Right atrium auricular region (tissue), 2 donors: Measurements from ENCODE around the gene RHOXF2B. TPM values are rescaled to one million over a fixed set of nuclear protein-coding genes. Genes with fewer than 3 reads are reported as not detected.
"Not testable (repeated sequence)": the region's sequence is repeated elsewhere in the genome, so short reads cannot be mapped to it uniquely, and the experiment has no call there.

Source experiments
- DNase-seq: peaks from one replicate; pipeline ENCODE4 v3.0.0-alpha.2; 2019; ENCODE audit warnings: low spot score
- H3K27ac ChIP-seq, 2 donors: fragments of 200-600 bp; sonication (generic); 1 replicate in 1 of 2; 2 replicates in 1 of 2; pipeline ENCODE4 v1.5.1; 2016 to 2019
- H3K27me3 ChIP-seq, 2 donors: fragments of 200-600 bp; sonication (generic); one replicate each; pipeline versions ENCODE4 v1.5.1 to v1.6.0; 2017 to 2019
- H3K36me3 ChIP-seq: fragments of 200-600 bp; sonication (generic); one replicate; pipeline ENCODE4 v1.5.1; 2016
- H3K4me1 ChIP-seq, 2 donors: fragments of 200-600 bp; sonication (generic); one replicate each; pipeline versions ENCODE4 v1.5.1 to v1.6.0; 2017 to 2019
- H3K4me3 ChIP-seq, 2 donors: fragments of 200-600 bp; sonication (generic); 1 replicate in 1 of 2; 2 replicates in 1 of 2; pipeline ENCODE4 v1.5.1; 2017 to 2019; ENCODE audit warnings: mild to moderate bottlenecking in 1 of 2, moderate library complexity in 1 of 2
- H3K9me3 ChIP-seq, 2 donors: fragments of 200-600 bp; sonication (generic); one replicate each; pipeline ENCODE4 v1.5.1; 2019
- total RNA-seq, 2 donors: library from RNA; depleted of rRNA; stranded (reverse); fragments of >200 nt; gene quantifications; one replicate each; pipeline ENCODE4 v1.1.0, GENCODE V29; 2016
- TF ChIP-seq, protein P1 (sequence below), 2 donors: fragments of 200-600 bp; sonication (generic); IDR thresholded peaks; one replicate each; pipeline ENCODE4 v1.5.1; 2019; ENCODE audit warnings: antibody characterized with exemption in 2 of 2

RHOXF2B gene
- total RNA-seq, result not detected

DNA sequence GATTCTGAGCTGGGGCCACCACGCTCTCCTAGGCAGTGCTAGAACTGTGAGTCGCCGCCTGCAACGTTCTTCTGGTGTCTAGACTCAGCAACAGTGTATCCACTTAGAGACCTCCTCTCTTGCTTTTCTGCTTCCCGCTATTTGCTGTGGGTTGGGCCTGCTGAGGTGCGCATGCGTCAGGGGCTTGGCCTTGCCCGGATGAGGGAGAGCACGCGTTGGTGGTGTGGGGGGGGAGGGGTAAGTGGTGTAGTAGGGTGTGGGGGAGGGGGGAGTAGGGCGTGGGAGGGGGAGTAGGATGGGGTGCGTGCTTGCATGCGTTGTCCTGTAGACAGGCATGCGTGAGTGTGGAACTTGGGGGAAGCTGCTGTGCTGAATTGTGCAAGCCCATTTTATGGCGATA, at the start of gene RHOXF2B:
TSS of gene RHOXF2B (minus strand) at position 101 of the 400 bp plus-strand sequence. CDS start 138 bp downstream, outside the sequence.
- not testable (repeated sequence) for H3K27ac ChIP-seq, H3K27me3 ChIP-seq, H3K4me1 ChIP-seq, H3K36me3 ChIP-seq, DNase-seq, H3K9me3 ChIP-seq, H3K4me3 ChIP-seq

DNA sequence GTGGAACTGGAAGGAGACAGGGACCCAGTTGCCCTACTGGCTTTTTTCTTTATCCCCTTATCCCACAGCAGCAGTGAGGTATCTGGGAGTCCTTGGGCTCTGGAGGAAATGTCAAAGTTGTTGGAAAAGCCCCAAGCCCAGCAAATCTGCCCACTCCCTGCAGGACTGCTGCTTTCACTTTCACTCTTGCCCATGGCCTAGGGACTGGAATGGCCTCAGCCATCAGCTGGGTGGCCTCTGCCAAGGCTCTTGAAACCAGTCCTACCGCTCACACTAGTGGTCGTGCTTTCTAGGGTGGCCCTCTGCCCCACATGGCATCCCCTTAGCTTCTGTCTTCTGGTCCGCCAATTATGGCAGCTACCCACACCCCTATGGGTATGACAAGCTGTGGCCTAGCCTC, 48.0 kb upstream of the RHOXF2B start:
- H3K27ac ChIP-seq, result no peak overlapping the region
- H3K4me3 ChIP-seq, result peak overlapping the region in 1 of 2 donors; percentile 17
- DNase-seq, result no peak

DNA sequence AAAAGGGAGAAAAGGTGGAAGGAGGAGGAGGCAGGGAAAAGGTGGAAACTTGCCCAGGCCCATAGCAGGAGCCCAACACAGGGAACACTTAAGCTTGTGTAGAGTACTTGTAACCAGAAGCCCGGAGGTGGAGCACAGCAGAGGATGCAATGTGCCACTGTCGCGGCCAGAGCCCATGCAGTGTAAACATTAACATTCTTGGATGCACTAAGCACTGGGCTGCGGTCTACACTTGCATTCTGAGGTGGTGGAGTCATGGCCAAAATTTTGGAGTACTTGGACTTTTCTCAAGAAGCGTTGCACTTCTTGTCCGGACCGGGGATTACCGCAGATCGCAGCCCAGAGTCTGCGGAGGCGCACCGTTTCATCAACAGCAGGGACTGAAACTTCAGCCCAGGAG, 42.7 kb upstream of the RHOXF2B start:
- Histone ChIP-seq H3K4me3 (no peak overlapping the region), H3K36me3 (no peaks in the 10 kb centered on the region), H3K4me1 (no peaks in the 10 kb centered on the region), H3K27me3 (no peaks in the 10 kb centered on the region), H3K27ac (no peak overlapping the region), H3K9me3 (no peaks in the 10 kb centered on the region)
- DNase-seq, result no peak
- TF ChIP-seq, protein P1, sequence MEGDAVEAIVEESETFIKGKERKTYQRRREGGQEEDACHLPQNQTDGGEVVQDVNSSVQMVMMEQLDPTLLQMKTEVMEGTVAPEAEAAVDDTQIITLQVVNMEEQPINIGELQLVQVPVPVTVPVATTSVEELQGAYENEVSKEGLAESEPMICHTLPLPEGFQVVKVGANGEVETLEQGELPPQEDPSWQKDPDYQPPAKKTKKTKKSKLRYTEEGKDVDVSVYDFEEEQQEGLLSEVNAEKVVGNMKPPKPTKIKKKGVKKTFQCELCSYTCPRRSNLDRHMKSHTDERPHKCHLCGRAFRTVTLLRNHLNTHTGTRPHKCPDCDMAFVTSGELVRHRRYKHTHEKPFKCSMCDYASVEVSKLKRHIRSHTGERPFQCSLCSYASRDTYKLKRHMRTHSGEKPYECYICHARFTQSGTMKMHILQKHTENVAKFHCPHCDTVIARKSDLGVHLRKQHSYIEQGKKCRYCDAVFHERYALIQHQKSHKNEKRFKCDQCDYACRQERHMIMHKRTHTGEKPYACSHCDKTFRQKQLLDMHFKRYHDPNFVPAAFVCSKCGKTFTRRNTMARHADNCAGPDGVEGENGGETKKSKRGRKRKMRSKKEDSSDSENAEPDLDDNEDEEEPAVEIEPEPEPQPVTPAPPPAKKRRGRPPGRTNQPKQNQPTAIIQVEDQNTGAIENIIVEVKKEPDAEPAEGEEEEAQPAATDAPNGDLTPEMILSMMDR (IDR thresholded peaks at IDR 0.05), result no peak

More for the DNA sequence above, 48.0 kb upstream of the RHOXF2B start:
- no peaks in the 10 kb centered on the region for H3K27me3 ChIP-seq
- no peaks in the 10 kb centered on the region for H3K9me3 ChIP-seq
- H3K4me1 ChIP-seq, result no peaks in the 10 kb centered on the region
- no peaks in the 10 kb centered on the region for H3K36me3 ChIP-seq
- TF ChIP-seq, protein P1 (IDR thresholded peaks at IDR 0.05), result no peak

DNA sequence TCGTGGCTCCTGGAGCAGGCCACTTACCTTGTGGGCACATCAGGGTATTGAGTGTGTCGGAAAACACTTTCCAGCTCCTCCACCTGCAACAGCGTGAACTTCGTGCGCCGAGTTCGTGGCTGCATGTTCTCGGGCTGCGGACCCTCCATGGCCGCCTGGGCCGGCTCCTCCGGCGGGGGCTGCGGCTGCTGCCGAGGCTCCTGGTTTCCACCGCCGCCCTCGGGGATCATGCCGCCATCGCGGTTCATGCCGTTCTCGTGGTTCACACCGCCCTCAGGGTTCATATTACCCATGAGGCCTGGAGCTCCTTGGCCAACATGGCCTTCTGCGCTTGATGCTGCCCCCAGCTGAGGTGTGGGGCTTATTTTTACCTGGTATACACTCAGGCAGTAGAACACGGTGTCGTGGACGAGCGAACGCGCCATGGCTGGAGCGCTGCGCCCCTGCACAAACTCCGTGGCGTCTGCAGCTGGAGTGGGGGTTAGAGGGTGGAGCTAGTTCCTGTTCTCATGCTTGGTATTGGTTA, 38.0 kb upstream of the RHOXF2B start, which contains the start of gene RHOXF1:
TSS of gene RHOXF1 (minus strand) at position 476 of the 526 bp plus-strand sequence. CDS start at position 425, 51 bp downstream.
- Histone ChIP-seq H3K36me3 (no peaks in the 10 kb centered on the region), H3K4me1 (no peaks in the 10 kb centered on the region), H3K4me3 (no peak within 1 kb of the TSS), H3K27ac (no peak within 1 kb of the TSS), H3K9me3 (no peaks in the 10 kb centered on the region), H3K27me3 (no peaks in the 10 kb centered on the region)
- no peak for DNase-seq
- TF ChIP-seq, protein P1 (IDR thresholded peaks at IDR 0.05), result no peak

DNA sequence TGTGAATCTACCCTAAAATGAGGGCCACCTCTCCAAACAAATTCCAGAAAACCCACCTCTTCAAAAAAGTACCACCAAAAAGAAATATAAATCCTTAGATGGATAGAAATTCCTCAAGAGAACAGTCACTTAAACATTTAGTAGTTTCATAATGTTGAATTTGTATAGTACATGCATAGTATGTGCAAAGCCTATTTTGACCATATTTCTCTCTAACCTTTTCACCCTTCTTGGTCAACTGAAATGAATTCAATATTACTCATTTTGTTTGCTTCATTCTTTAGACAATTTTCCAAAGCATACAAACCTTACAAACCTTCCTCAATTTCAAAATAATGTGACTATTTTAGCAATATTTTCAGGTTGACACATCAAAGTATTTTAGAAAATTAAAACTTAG, 34.1 kb upstream of the RHOXF2B start:
- DNase-seq, result no peak
- Histone ChIP-seq H3K36me3 (no peaks in the 10 kb centered on the region), H3K4me3 (no peak overlapping the region), H3K27me3 (no peaks in the 10 kb centered on the region), H3K4me1 (no peaks in the 10 kb centered on the region), H3K27ac (no peak overlapping the region), H3K9me3 (no peaks in the 10 kb centered on the region)
- TF ChIP-seq, protein P1 (IDR thresholded peaks at IDR 0.05), result no peak

DNA sequence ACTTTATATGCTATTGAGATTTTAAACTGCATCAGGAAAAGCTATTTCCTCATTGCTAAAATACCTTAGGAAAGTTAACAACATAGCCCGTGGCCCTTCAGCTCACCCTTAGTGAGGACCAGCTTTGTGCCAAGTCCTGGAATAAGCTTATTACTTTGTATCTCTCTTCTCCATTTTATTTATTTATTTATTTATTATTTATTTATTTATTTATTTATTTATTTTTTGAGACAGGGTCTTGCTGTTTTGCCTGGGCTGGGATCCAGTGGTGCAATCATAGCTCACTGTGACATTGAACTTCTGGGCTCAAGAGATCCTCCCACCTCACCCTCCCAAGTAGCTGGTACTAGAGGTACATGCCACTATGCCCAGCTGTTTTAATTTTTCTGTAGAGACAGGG, 31.9 kb upstream of the RHOXF2B start:
- TF ChIP-seq, protein P1 (IDR thresholded peaks at IDR 0.05), result no peak

DNA sequence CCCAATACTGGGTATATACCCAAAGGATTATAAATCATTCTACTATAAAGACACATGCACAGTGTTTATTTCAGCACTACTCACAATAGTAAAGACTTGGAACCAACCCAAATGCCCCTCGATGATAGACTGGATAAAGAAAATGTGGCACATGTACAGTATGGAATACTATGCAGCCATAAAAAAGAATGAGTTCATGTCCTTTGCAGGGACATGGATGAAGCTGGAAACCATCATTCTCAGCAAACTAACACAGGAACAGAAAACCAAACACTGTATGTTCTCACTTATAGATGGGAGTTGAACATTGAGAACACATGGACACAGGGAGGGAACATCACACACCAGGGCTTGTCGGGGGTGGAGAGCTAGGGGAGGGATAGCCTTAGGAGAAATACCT, 27.2 kb upstream of the RHOXF2B start:
- H3K36me3 ChIP-seq, DNase-seq, H3K4me1 ChIP-seq, H3K27ac ChIP-seq, H3K4me3 ChIP-seq, H3K27me3 ChIP-seq: not testable (repeated sequence)
- H3K9me3 ChIP-seq, result peaks cover 5 to 30% of the 10 kb centered on the region in 2 donors

More for the DNA sequence above, 31.9 kb upstream of the RHOXF2B start:
- Histone ChIP-seq H3K27ac (no peak overlapping the region), H3K27me3 (no peaks in the 10 kb centered on the region), H3K4me3 (no peak overlapping the region), H3K4me1 (no peaks in the 10 kb centered on the region), H3K36me3 (no peaks in the 10 kb centered on the region), H3K9me3 (no peaks in the 10 kb centered on the region)
- no peak for DNase-seq

DNA sequence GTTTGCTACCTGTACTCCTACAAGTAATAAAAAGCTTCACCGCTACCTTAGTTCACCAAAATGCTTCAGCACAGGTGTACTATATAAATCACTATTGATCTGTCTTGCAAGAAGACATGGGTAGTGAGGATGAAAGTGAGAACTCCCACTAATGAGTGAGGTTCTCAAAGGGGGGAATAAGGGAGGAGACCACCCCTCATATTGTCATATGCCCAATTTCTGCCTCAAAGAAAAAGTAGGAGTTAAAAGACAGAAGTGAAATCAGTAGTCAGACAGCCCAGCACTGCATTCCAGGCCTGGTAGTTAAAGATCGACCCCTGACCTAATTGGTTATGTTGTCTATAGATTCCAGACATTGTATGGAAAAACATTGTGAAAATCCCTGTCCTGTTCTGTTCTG, 23.6 kb upstream of the RHOXF2B start:
- not testable (repeated sequence) for DNase-seq, H3K4me1 ChIP-seq, H3K36me3 ChIP-seq, H3K4me3 ChIP-seq, H3K27ac ChIP-seq, H3K27me3 ChIP-seq
- peaks cover 5 to 30% of the 10 kb centered on the region in 2 donors for H3K9me3 ChIP-seq
